HG03457 (cell line): ENCODE data around the gene PXDN.

Source experiments
- ATAC-seq: cut with Tn5 transposase; IDR thresholded peaks from one replicate; pipeline ENCODE4 v1.9.1; 2021; ENCODE audit warnings: moderate number of reproducible peaks; ENCODE audit not compliant: unreplicated experiment

The PXDN gene

GRCh38 chr2:1621041-1621440 lies 123.3 kb downstream of the PXDN start:
- no peak for ATAC-seq

- no peak for ATAC-seq
These were observed 124.2 kb downstream of the PXDN start for GRCh38 chr2:1620081-1620480.

GRCh38 chr2:1619556-1619955 lies 124.8 kb downstream of the PXDN start:
- ATAC-seq, result no peak

- ATAC-seq, result no peak
These were observed 125.3 kb downstream of the PXDN start for GRCh38 chr2:1618974-1619373.

- no peak for ATAC-seq
These were observed 125.9 kb downstream of the PXDN start for GRCh38 chr2:1618191-1618961.

- ATAC-seq, result no peak
These were observed 126.8 kb downstream of the PXDN start for GRCh38 chr2:1617425-1618021.

GRCh38 chr2:1614564-1614963 lies 129.8 kb downstream of the PXDN start:
- no peak for ATAC-seq

GRCh38 chr2:1613731-1614354 lies 130.5 kb downstream of the PXDN start:
- no peak for ATAC-seq

- no peak for ATAC-seq
These were observed 131.3 kb downstream of the PXDN start for GRCh38 chr2:1613078-1613445.

- ATAC-seq, result no peak
These were observed 131.8 kb downstream of the PXDN start for GRCh38 chr2:1612391-1613077.

GRCh38 chr2:1611886-1612285 lies 132.4 kb downstream of the PXDN start:
- ATAC-seq, result no peak

- ATAC-seq, result no peak
These were observed 134.2 kb downstream of the PXDN start for GRCh38 chr2:1610096-1610485.

- no peak for ATAC-seq
These were observed 134.7 kb downstream of the PXDN start for GRCh38 chr2:1609485-1610095.

GRCh38 chr2:1609040-1609439 lies 135.3 kb downstream of the PXDN start:
- ATAC-seq, result no peak

GRCh38 chr2:1607971-1608688 lies 136.2 kb downstream of the PXDN start:
- ATAC-seq, result no peak

- ATAC-seq, result no peak
These were observed 136.9 kb downstream of the PXDN start for GRCh38 chr2:1607236-1607920.

- no peak for ATAC-seq
These were observed 137.7 kb downstream of the PXDN start for GRCh38 chr2:1606421-1607235.

GRCh38 chr2:1606046-1606400 lies 138.3 kb downstream of the PXDN start:
- ATAC-seq, result no peak
